Thyroid gland (tissue), 4 donors: Measurements from ENCODE around the gene CDC42SE2.
"Not testable (repeated sequence)": the region's sequence is repeated elsewhere in the genome, so short reads cannot be mapped to it uniquely, and the experiment has no call there.

Experiments
- POLR2A ChIP-seq, 2 donors: fragments of 450-650 bp; IDR thresholded peaks; one replicate each; pipeline ENCODE4 v1.6.1; 2017; ENCODE audit warnings: antibody characterized with exemption in 2 of 2, mild to moderate bottlenecking in 2 of 2, moderate library complexity in 1 of 2
- TF ChIP-seq, protein P1 (sequence below), 6 experiments: fragments of 200-600 bp in 3 of 6; fragments of 450-650 bp in 3 of 6; sonication (generic) in 3 of 6; IDR thresholded peaks; one replicate each; pipeline ENCODE4 v1.5.1; 2016 to 2019; ENCODE audit warnings: antibody characterized with exemption in 6 of 6, mild to moderate bottlenecking in 2 of 6, inconsistent platforms in 1 of 6, moderate library complexity in 1 of 6

GRCh38 chr5:131312235-131312772 lies 48.5 kb downstream of the CDC42SE2 start:
- TF ChIP-seq, protein P1, sequence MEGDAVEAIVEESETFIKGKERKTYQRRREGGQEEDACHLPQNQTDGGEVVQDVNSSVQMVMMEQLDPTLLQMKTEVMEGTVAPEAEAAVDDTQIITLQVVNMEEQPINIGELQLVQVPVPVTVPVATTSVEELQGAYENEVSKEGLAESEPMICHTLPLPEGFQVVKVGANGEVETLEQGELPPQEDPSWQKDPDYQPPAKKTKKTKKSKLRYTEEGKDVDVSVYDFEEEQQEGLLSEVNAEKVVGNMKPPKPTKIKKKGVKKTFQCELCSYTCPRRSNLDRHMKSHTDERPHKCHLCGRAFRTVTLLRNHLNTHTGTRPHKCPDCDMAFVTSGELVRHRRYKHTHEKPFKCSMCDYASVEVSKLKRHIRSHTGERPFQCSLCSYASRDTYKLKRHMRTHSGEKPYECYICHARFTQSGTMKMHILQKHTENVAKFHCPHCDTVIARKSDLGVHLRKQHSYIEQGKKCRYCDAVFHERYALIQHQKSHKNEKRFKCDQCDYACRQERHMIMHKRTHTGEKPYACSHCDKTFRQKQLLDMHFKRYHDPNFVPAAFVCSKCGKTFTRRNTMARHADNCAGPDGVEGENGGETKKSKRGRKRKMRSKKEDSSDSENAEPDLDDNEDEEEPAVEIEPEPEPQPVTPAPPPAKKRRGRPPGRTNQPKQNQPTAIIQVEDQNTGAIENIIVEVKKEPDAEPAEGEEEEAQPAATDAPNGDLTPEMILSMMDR (IDR thresholded peaks at IDR 0.05) = not testable (repeated sequence)
- TF ChIP-seq POLR2A (IDR thresholded peaks at IDR 0.05) = not testable (repeated sequence)
